Subcutaneous adipose tissue (tissue), 4 donors: Measurements from ENCODE around the gene EHHADH. TPM values are rescaled to one million over a fixed set of nuclear protein-coding genes. Genes with fewer than 3 reads are reported as not detected.

Source experiments
- total RNA-seq, 4 donors: library from RNA; depleted of rRNA; stranded (reverse); fragments of >200 nt; gene quantifications; one replicate each; pipeline ENCODE4 v1.1.0, GENCODE V29; 2016
- TF ChIP-seq, protein P1 (sequence below): fragments of 450-650 bp; IDR thresholded peaks from one replicate; pipeline ENCODE4 v1.5.1; 2016; ENCODE audit warnings: low read depth, mild to moderate bottlenecking, control low read depth, antibody characterized with exemption, moderate library complexity

The EHHADH gene
- total RNA-seq, 4 donors from 2014 or later, result 12.3 to 23.8 (median 12.6) TPM

GRCh38 chr3:185280572-185281365 is 26.9 kb upstream of the EHHADH start:
- TF ChIP-seq, protein P1, sequence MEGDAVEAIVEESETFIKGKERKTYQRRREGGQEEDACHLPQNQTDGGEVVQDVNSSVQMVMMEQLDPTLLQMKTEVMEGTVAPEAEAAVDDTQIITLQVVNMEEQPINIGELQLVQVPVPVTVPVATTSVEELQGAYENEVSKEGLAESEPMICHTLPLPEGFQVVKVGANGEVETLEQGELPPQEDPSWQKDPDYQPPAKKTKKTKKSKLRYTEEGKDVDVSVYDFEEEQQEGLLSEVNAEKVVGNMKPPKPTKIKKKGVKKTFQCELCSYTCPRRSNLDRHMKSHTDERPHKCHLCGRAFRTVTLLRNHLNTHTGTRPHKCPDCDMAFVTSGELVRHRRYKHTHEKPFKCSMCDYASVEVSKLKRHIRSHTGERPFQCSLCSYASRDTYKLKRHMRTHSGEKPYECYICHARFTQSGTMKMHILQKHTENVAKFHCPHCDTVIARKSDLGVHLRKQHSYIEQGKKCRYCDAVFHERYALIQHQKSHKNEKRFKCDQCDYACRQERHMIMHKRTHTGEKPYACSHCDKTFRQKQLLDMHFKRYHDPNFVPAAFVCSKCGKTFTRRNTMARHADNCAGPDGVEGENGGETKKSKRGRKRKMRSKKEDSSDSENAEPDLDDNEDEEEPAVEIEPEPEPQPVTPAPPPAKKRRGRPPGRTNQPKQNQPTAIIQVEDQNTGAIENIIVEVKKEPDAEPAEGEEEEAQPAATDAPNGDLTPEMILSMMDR, result no peak

GRCh38 chr3:185279587-185280138 is 25.8 kb upstream of the EHHADH start:
- TF ChIP-seq, protein P1, result no peak

- TF ChIP-seq, protein P1, result no peak
Observed at GRCh38 chr3:185276415-185276814, 22.6 kb upstream of the EHHADH start.

DNA sequence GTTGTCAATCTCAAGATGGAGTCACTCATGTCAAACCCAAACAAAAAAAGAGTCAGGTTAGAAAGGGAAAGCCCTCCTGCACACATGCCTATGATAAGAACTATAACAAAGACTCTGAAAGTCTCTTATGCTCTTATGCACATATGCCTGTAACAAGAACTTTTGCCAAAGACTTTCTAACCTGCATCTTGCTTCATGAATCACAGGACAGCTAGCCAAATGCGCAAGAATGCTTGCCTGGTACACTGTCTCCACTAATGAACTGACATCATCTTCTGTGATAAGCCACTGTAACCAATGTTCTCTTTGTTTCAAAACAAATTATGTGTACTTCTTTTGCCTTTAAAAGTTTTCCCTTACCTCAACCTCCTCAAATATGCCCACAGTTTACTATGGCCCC is 18.2 kb upstream of the EHHADH start:
- TF ChIP-seq, protein P1, result no peak

- TF ChIP-seq, protein P1, result no peak
Observed at GRCh38 chr3:185270956-185271332, 17.1 kb upstream of the EHHADH start.

DNA sequence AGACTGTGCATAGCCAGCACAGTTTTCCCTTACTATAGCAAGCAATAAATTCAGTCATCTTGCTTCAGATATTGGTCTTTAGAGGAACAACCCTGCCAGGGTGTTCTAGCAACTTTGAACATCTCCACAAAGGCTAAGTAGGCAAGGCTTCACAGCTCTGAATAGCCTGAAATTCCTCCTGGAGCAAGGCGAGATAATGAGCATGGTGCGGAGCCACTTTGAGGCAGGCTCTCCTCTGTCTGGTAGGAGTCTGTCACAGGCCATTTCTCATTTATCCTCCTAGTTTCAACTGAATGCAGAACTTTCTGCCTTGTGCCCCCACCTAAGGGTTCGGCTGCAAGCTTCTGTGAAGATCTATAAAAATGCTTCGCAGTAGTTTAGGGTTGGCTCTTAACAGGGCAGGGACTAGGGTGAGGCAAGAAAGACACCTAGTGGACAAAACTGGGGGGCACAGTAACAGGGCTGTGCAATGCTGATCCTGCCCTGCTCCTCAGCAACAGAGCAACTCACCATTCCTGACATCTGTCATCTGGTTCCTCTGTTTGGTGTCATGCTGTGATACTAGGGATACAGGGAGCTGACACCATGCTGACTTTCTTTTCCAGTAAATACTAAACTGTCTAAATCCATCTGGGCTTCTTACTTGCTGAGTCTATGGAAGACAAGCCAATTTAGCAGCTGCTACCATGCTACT is 16.6 kb upstream of the EHHADH start:
- TF ChIP-seq, protein P1, result no peak
